ENCODE measurements around the gene CEP104. TPM values are rescaled to one million over a fixed set of nuclear protein-coding genes. Genes with fewer than 3 reads are reported as not detected.

Gene CEP104
- total RNA-seq, 1 donor from 2014 or later, result 32.0 TPM

- DNase-seq (ENCODE audit: low spot score), result peak; percentile 63
Observed at GRCh38 chr1:3772715-3773571, 84.1 kb downstream of the CEP104 start, which contains the start of gene SMIM1. Gene SMIM1, plus strand, starts transcription at chr1:3772749. Its CDS starts 2,625 bp downstream, at chr1:3775374.

GRCh38 chr1:3772027-3772714 lies 84.8 kb downstream of the CEP104 start:
- intact Hi-C loops (cut with DNase I), result no loop called here
- peak; percentile 94 for DNase-seq (ENCODE audit: low spot score)

More at GRCh38 chr1:3772715-3773571, 84.1 kb downstream of the CEP104 start, which contains the start of gene SMIM1:
- intact Hi-C loops (cut with DNase I), result no loop called here

GRCh38 chr1:3771108-3772026 lies 85.6 kb downstream of the CEP104 start:
- no peak for DNase-seq (ENCODE audit: low spot score)
- intact Hi-C loops (cut with DNase I), result no loop called here

GRCh38 chr1:3770047-3770765 lies 86.8 kb downstream of the CEP104 start:
- no peak for DNase-seq (ENCODE audit: low spot score)
- intact Hi-C loops (cut with DNase I), result no loop called here

GRCh38 chr1:3768811-3769390 lies 88.1 kb downstream of the CEP104 start:
- no peak for DNase-seq (ENCODE audit: low spot score)
- intact Hi-C loops (cut with DNase I), result no loop called here

- DNase-seq (ENCODE audit: low spot score), result no peak
- intact Hi-C loops (cut with DNase I), result no loop called here
Observed at GRCh38 chr1:3767328-3767925, 89.6 kb downstream of the CEP104 start.

GRCh38 chr1:3763351-3764125 lies 93.5 kb downstream of the CEP104 start:
- DNase-seq (ENCODE audit: low spot score), result no peak
- intact Hi-C loops (cut with DNase I), result no loop called here

- intact Hi-C loops (cut with DNase I), result no loop called here
Observed at GRCh38 chr1:3762873-3763228, 94.2 kb downstream of the CEP104 start.

GRCh38 chr1:3762151-3762872 lies 94.7 kb downstream of the CEP104 start:
- no peak for DNase-seq (ENCODE audit: low spot score)
- intact Hi-C loops (cut with DNase I), result no loop called here

More at GRCh38 chr1:3762873-3763228, 94.2 kb downstream of the CEP104 start:
- DNase-seq (ENCODE audit: low spot score), result no peak

Other genes starting within 250 kb of the CEP104 start
- 9.3 TPM for gene MEGF6, start 245.7 kb downstream of the CEP104 start, total RNA-seq
- gene TPRG1L, start 232.2 kb downstream of the CEP104 start, total RNA-seq, result 44.3 TPM
- gene WRAP73, start 207.1 kb downstream of the CEP104 start, total RNA-seq, result 14.3 TPM
- 0.30 TPM for gene TP73, start 204.7 kb downstream of the CEP104 start, total RNA-seq
- gene CCDC27, start 104.8 kb downstream of the CEP104 start, total RNA-seq, result not detected
- 8.0 TPM for gene SMIM1, start 84.5 kb downstream of the CEP104 start, total RNA-seq
- gene LRRC47, start 60.7 kb downstream of the CEP104 start, total RNA-seq, result 63.1 TPM
- 2.9 TPM for gene DFFB, start 265 bp upstream of the CEP104 start, total RNA-seq
- 11.5 TPM for gene C1orf174, start 43.1 kb upstream of the CEP104 start, total RNA-seq